SU-DHL-6 (cell line): ENCODE results near the gene TNIK.

Source experiments
- CTCF ChIP-seq: fragments of 200-600 bp; sonication (generic); IDR thresholded peaks from one replicate; pipeline ENCODE4 v1.5.1; 2017; ENCODE audit warnings: antibody characterized with exemption, mild to moderate bottlenecking, low read length, moderate library complexity; ENCODE audit not compliant: insufficient read depth, poor library complexity, severe bottlenecking
- EZH2phosphoT487 ChIP-seq: fragments of 200-600 bp; sonication (generic), shearing (Covaris generic); conservative IDR thresholded peaks from 2 replicates; pipeline ENCODE4 v1.6.1; 2018; ENCODE audit warnings: mild to moderate bottlenecking, antibody characterized with exemption, low read length, moderate library complexity, mixed read lengths

- TF ChIP-seq CTCF (no peak), EZH2phosphoT487 (no peak)
Observed at GRCh38 chr3:171099911-171100310, 360.3 kb downstream of the TNIK start.
